ENCODE measurements around the gene ADAM8. TPM values are rescaled to one million over a fixed set of nuclear protein-coding genes. Genes with fewer than 3 reads are reported as not detected.

The ADAM8 gene
- total RNA-seq, 2 donors from 2014 or later = 7.0 to 9.0 TPM

DNA sequence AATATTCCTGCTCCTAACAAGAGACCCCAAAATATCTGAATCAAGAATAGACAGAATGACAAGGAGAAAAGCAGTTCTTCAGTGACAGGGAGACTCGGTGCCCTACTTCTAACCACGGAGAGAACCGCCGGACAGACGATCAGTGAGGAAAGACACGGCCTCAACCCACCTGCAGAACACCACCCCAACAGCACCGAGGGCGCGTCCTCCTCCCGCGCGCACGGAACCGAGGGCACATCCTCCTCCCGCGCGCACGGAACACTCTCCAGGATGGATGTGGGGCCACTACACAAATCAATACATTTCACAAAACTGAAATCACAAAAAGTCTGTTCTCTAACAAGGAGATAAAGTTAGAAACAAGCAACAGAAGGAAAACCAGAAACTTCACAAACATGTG, 9.7 kb upstream of the ADAM8 start:
- no peak for DNase-seq (ENCODE audit: low spot score)
- intact Hi-C loops (cut with DNase I) = no loop called here

DNA sequence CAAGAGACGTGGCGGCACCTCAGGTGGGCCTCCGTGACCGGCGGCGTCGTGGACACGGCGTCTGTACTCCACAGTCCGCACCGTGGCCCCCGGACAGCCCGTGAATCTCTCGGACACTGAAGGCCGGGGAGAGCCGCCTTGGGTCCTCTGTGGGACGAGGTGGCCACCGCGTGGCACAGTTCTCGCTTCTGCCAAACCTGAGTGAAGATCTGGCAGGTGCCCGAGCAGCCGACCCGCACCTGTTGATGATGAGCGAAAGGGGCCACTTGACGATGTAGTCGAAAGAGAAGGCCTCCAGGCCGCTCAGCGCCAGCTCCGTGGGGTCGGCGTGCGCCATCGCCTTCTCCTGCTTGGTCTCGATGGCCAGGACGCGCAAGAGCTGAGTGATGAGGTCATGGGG, 8.5 kb upstream of the ADAM8 start:
- intact Hi-C loops (cut with DNase I) = no loop called here
- DNase-seq (ENCODE audit: low spot score) = no peak

DNA sequence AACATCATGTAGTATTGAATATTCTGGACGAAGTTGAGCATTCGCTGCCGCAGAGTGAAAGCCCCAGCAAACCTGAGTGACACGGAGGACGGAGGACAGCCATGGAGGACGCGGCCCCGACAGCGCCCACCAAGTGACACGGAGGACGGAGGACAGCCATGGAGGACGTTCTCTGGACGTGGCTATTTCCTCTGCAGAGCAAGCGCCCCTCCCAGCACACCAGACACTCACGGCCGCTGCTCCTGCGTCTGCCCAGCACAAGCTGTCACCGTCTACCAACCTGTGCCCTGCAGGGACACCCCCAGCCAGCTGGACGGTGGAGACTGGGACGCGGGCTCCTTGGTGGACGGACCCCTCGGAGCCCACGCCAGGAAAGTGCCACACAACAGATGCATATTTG, 7.3 kb upstream of the ADAM8 start:
- DNase-seq (ENCODE audit: low spot score) = no peak
- intact Hi-C loops (cut with DNase I) = no loop called here

DNA sequence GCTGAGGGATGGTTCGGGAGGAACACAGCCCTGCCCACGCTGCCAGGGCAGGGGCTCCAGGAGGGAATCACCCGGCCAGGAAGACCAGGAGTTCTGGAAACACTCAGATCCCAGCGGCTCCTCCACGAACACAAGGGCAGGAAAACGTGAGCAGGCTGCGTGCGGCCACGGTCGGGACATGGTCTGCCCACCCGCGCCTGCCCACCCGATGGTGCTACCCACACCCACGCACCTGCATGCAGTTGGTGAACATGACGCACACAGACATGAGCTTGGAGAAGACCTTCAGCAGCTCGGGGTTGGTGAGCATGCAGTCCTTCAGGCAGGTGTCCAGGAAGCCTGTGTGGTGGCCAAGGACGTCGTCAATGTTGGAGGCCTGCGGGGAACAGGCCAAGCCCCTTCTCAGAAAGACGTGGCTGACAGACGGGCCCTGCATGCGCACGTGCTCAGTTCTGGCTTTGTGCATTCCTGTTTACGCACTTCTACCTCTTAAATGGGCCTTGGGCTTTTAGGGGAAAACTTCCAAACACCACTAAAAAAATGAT, 6.2 kb upstream of the ADAM8 start:
- no peak for DNase-seq (ENCODE audit: low spot score)
- intact Hi-C loops (cut with DNase I) = no loop called here

DNA sequence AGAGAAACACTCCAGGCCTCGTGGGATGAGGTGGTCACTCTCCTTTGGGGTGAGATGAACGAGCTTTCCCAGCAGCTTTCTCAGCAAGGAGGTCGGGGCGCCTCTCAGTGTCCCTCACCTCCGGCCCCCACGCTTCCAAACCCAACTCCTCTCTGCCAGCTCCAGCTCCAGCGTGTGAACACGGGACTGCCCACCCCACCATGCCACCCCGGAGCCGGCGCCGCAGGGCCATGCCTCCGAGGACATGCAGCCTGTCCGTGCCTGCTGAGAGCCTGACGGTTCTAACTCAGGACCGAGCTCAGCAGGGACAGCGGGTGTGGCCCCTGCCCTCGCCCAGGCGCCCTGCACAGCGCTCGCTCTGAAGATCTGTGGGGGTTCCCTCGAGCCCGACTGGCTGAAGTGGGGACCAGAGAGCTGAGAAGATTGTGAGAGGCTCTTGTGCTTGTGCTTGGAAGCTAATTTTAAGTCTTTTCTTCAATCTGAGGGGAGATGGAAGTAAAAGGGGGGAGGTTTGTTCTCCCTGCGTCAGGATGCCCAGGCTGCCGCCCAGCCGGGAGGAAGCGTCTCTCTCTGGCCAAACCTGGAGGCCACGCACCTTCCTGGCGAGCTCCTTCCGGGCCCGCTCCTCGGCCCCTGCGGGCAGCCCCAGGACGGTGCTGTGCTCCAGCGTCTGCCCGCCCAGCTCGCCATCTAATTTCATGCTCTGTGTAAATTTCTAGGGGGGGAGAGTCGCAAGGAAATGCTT, 5.1 kb upstream of the ADAM8 start:
- intact Hi-C loops (cut with DNase I) = no loop called here
- DNase-seq (ENCODE audit: low spot score) = no peak

DNA sequence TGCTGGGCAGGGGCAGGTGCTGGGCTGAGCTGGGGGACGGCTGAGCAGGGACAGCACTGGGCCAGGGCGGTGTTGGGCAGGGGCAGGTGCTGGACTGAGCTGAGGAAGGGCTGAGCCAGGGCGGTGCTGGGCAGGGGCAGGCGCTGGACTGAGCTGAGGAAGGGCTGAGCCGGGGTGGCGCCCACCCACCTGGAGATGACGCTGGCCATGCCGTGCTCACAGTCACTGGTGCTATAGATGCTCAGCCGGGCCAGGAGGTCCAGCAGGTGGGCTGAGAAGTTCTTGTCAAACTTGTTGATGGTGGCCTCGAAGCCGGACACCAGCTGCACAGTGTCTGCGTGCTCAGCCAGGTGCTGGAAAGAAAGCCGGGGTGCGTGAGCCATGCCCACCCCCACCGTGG, 4.4 kb upstream of the ADAM8 start:
- DNase-seq (ENCODE audit: low spot score) = no peak
- intact Hi-C loops (cut with DNase I) = no loop called here

DNA sequence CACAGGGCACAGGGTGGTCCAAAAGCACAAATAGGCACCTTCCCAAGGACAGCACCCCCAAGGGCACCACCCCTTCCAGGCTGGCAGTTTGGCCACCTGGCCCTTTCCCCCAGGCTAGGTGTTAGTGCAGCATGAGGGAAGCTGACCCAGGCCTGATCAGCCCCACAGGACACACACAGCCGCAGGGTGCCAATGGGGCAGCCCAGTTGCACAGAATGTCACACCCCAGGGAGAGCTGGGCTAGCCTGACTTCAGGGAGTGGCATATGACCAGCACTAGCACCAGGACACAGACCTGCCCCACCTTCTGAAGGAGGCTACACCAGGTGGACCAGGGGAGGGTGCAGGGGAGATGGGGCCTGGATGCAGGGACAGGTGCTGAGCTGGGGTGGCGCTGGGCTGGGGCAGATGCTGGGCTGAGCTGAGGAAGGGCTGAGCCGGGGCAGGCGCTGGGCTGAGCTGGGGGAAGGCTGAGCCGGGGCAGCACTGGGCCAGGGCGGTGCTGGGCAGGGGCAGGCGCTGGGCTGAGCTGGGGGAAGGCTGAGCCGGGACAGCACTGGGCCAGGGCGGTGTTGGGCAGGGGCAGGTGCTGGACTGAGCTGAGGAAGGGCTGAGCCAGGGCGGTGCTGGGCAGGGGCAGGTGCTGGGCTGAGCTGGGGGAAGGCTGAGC, 3.9 kb upstream of the ADAM8 start:
- intact Hi-C loops (cut with DNase I) = no loop called here
- no peak for DNase-seq (ENCODE audit: low spot score)

DNA sequence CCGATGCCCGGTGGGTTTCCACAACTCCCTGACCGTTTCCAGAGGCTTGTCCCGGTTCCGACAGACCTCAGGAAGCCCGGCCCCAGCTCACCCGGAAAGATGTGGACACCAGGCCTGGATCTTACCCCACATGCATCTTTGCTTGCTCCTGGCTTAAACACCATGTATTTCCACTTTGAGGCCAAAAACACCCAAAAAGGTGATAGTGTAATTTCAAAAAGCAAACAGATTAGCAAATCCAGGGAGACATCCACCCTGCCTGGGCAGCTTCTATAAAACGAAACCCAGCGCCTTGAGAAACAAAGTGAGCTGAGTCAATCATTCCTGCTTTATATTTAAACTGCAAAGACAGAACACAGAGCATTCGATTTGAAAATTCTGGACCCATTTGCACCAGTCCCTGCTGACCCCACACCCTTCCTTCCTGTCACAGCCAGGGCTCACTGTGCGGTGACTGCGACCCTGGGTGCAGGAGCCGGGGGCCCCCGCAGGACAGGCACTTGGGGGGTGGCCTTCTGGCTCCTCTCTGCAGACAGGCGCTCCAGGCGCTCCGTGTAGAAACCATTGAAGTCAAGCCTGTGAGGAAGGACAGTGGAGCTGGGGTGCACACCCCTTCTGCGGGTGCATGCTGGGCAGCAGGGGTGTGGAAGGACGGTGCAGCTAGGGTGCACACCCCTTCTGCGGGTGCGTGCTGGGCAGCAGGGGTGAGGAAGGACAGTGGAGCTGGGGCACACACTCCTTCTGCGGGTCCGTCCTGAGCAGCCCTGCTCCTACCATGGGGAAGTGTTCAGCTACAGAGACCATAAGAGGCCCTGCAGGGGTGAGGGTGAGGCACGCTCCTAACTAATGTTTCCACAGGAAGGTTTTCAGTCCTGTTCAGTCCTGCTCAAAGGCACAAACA, 2.9 kb upstream of the ADAM8 start:
- intact Hi-C loops (cut with DNase I) = no loop called here
- no peak for DNase-seq (ENCODE audit: low spot score)

DNA sequence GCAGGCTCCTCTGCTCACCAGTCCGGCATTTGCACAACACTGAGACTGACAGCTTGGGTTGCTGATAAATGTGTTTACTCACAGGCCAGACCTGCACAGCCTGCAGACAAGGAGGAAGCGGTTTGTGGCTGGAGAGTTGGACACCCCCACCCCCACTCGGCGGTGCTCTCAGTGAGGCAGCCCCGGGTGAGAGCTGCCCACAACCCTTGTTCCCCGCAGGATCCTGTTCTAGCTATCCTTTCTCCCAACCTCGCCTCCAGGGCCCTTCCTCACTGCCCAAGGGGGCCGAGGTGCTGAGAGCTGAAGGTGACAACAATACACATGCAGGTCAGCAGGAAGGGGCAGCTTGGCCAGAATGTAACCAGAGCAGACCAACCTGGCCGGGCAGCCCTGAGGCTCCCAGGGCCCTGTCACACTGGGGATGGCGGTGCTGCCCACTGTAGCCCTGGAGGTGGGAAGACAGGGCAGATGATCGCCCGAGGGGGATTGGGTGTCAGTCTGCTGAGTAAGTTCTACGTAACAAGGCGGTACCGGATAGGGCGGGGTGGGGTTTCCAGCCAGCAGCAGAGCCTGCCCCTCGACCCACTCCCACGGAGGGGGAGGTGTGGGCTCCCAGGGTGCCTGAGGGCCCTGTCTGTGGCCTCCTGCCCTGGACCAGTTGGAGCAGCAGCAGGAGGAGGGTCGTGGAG, 2.1 kb upstream of the ADAM8 start:
- intact Hi-C loops (cut with DNase I) = no loop called here
- no peak for DNase-seq (ENCODE audit: low spot score)

DNA sequence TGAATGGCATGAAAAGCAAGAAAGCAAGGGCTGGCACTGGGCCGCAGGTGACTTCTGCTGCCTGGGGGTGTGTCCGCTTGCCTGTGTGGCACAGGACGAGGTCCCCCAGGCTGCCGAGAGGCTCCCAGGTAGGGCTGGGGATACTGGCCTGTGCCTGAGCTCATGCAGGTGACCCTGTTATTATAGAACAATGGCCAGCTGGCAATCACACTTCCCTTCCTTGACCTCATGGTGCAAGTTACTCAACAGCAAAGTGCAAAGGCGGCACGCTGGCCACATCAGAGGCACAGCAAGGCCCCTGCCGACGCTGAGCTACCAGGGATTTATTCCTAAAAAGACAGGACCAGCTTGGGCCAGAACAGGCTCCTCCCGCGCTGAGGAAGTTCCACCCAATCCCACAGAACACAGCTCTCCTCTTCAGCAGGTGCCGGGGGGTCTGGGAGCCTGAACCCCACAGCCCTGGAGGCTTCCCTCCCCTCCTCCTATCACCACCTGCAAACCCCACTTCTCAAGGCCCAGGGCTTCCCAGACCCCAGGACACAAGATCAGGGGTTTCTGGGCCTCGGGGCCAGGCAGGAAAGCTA, 1.4 kb upstream of the ADAM8 start:
- DNase-seq (ENCODE audit: low spot score) = no peak
- intact Hi-C loops (cut with DNase I) = no loop called here

DNA sequence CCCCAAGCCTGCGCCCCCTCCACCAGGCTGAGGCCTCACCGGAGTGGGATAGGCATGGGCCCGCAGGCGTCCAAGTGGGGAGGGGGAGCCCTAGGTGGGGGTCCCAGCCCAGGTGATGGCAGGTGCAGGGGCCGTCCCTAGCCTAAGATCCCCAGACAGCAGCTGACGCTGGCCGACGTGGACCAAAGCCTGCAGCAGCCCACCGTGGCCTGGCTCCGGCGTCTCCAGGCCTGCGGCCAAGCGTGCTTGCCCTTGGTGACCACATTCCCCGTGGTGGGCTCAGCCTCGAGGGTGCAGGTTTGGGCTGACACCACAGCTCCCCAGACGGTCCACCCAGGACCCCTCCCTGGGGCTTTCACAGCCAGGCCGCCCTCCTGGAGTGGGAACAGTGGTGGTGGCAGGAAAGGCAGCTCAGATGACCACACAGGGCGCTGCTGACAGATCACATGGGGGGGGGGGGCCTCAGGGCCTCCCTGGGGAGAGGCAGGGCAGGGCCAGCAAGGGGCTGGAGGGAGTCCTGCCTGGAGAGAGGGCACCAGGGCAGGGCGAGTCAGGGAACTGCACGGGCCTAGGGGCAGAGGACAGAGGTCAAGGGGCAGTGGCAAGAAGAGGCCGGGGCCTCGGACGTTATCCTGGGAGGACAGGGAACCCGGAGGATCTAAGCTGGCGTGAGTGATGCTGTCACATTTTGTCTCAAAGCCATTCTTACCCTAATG, 767 bp upstream of the ADAM8 start:
- intact Hi-C loops (cut with DNase I) = no loop called here
- no peak for DNase-seq (ENCODE audit: low spot score)

DNA sequence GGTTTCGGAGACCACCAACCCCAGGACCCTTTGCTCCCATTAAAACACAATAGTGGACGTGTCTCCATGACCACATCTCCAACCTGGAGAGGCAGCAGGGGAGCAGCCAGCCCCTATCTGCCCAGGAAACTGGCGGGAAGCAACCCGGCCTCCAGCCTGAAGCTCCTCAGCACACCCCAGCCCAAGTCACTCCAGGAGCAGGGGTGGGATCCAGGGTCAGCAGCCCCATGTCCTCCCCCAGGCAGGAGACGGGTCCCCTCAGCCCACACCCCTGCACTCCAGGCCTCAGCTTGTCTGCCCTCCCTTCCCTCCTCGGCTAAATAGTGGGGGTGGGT, 601 bp downstream of the ADAM8 start:
- intact Hi-C loops (cut with DNase I) = no loop called here
- no peak for DNase-seq (ENCODE audit: low spot score)

DNA sequence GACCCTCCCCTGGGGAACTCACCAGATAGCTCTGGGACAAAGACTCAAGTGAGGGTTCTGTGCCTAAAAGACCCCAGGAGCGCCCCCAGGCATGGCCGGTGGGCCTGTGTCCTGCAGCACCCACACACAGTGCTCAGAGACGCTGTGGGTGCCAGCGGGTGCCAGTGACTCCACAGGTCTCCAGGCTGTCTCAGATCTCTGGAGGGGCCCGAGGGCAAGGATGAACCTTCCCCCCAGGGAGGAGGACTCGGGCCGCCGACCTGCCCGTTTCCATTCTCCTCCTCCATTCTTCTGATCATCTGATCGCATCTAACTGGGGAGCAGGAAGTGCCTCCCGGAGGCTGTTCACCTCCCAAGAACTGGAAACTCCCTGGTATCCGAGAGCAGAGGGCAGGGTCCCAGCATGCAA, 980 bp downstream of the ADAM8 start:
- DNase-seq (ENCODE audit: low spot score) = no peak
- intact Hi-C loops (cut with DNase I) = no loop called here

DNA sequence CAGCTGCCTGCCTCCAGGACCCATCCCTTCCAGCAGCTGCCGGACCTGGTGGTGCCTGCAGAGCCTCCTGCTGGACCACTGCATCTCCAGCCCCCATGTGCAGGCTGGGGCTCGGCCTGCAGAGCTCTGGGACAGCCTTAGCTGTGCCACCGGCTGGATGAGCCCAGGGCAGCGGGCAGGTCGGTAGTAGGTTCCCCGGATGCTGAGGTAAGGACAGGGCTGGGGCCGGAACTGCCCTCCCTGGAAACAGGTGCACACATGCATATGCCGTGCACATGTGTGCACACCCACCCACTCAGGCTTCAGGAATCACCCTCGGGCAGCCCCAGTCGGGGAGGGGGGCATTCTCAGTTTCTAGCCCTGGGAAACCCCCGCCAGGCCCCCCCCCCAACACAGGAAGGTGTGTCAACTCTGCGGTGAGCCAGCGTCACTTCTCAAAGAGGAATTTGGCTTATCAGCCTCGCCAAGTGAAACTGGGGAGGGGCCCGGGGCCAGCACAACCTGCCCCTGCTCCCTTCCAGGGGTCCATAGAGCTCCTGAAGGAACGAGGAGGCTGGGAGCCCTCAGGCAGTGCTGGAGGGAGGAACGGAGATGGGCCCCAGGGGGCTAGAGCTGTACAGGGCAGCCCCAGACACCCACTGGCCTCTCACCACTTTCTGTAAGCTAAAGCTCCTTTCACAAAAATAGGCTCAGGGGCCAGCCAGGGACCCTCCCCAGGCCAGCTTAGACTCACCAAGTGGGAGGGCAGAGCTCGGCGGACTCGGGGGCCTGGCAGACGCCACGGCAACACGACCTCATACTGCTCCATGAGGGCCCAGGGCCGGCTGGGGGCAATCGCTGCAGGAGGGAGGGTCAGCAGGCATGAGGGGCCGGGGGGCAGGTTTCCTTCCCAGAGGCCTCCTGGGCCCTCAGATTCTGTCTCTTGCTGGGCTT, 1.7 kb downstream of the ADAM8 start:
- intact Hi-C loops (cut with DNase I) = no loop called here
- no peak for DNase-seq (ENCODE audit: low spot score)

DNA sequence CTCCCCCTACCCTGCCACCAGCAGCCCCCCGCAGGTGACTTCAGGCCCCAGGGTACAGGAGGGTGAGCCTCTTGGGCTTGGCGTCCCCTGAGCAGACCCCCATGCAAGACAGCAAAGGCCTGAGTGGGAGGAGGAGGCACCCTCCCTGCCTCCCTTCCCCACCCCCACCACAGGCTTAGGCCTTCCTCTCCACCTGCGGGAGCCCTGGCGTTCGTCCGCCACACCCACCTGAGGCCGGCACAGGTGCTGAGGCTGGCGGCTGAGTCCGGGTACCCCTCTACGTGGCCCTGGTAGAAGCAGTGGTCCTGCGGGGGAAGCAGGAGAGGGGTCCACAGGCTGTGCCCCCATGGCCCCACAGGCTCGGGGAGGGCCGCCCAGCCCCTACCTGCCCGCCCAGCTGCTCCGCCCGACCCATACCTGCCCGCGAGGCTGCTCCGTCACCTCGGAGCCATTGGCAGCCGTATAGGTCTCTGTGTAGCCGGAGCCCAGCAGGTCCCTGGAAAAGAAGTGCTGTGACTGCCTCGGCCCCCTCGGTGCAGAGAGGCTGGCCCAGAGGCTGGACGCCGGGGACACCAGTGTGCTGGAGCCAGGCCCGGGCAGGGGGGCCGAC, 3.0 kb downstream of the ADAM8 start:
- intact Hi-C loops (cut with DNase I) = no loop called here
- no peak for DNase-seq (ENCODE audit: low spot score)

DNA sequence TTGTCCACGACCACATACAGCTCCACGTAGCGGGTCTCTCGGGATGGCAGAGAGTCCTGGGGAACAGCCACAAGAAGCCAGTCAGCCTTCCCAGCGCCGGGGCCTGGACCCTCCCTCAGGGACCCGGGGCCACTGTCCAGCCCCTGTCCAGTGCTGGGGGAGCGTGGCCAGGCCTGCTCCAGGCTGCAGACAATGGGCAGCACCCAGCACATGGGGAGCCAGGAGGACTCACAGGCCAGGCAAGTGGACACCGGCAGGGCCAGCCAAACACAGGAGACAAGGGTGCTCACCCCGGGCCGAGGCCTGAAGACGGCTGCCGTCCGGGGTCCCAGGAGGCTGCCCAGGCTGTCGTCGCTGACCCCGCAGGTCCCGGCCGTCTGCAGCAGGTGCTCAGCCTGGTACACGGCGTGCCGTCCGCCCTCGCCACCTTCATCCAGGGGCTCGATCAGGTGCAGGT, 3.7 kb downstream of the ADAM8 start:
- no peak for DNase-seq (ENCODE audit: low spot score)
- intact Hi-C loops (cut with DNase I) = no loop called here

DNA sequence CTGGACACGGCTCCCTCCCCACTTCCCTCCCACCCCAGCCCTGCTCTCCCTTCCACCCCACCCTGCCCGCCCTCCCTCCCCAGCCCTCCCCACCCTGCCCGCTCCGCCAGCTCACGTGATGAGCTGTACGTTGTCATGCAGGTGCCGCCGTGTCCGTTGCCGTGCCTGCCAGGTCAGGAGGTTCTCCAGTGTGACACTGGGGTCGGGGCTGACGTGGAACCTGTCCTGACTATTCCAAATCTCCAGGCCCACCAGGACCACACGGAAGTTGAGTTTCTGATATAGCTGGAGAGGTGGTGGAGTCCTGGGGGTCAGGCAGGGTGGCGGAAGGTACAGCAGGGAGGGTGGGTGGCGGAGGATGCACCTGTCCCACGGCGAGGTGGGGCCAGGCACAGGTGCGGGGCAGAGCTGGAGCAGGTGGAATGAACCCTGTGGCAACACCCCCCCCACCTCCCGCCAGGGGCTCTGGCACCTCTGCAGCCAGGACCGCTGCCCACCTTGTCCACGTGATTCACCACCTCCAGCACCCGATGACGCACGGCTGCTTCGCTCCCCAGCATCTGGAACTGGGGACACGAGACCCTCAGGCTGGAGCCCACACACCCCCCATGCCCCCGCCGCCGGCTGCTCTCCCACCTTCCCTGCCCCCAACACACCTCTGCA, 4.2 kb downstream of the ADAM8 start:
- no peak for DNase-seq (ENCODE audit: low spot score)
- intact Hi-C loops (cut with DNase I) = no loop called here

All from posterior vena cava (tissue), 2 donors.